Measurements from ENCODE around the gene FOXP1. TPM values are rescaled to one million over a fixed set of nuclear protein-coding genes. Genes with fewer than 3 reads are reported as not detected.

Gene FOXP1
- total RNA-seq, 2 donors from 2014 or later = 377 to 395 TPM

DNA sequence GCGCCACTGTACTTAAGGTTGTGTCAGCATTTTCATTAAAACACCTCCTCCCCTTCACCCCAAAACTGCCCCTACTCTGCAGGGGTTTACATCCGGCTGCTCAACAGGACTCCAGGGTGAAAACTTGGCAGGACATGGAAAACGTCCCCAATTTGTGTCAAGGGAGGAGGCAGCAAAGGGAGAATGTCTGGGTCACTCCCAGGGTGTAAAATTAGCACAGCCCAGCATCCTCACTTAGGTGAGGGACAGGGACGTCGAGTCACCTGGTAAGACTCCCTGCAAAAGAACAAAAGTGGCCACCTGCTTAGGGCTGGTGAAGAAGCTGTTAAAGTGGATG lies 532.3 kb downstream of the FOXP1 start:
- Mint-ChIP-seq H3K27me3 (no peaks in the 10 kb centered on the region), H3K27ac (peak overlapping the region; percentile 98), H3K36me3 (ENCODE audit: low read depth) (peaks cover 7% of the 10 kb centered on the region), H3K4me1 (peaks cover 75% of the 10 kb centered on the region), H3K4me3 (peak overlapping the region; percentile 78)
- H3K9me3 ChIP-seq (ENCODE audit: control insufficient read depth, low read length, poor library complexity, severe bottlenecking) = no peaks in the 10 kb centered on the region
- DNase-seq (no peak), ATAC-seq (no peak)

GRCh38 chr3:71050538-71051258 lies 532.8 kb downstream of the FOXP1 start:
- no peaks in the 10 kb centered on the region for H3K9me3 ChIP-seq (ENCODE audit: control insufficient read depth, low read length, poor library complexity, severe bottlenecking)
- peak overlapping the region; percentile 98 for H3K27ac Mint-ChIP-seq
- DNase-seq (peak in 1 of 3 donors; percentile 19), ATAC-seq (peak; percentile 96)
- peaks cover 75% of the 10 kb centered on the region for H3K4me1 Mint-ChIP-seq
- peaks cover 7% of the 10 kb centered on the region for H3K36me3 Mint-ChIP-seq (ENCODE audit: low read depth)
- H3K4me3 Mint-ChIP-seq = peak overlapping the region; percentile 78
- H3K27me3 Mint-ChIP-seq = no peaks in the 10 kb centered on the region

- H3K9me3 ChIP-seq (ENCODE audit: control insufficient read depth, low read length, poor library complexity, severe bottlenecking) = no peaks in the 10 kb centered on the region
- ATAC-seq (no peak), DNase-seq (no peak)
- H3K4me3 Mint-ChIP-seq = peak overlapping the region; percentile 78
- peak overlapping the region; percentile 98 for H3K27ac Mint-ChIP-seq
- peaks cover 7% of the 10 kb centered on the region for H3K36me3 Mint-ChIP-seq (ENCODE audit: low read depth)
- H3K27me3 Mint-ChIP-seq = no peaks in the 10 kb centered on the region
- H3K4me1 Mint-ChIP-seq = peaks cover 76% of the 10 kb centered on the region
Measured at GRCh38 chr3:71050166-71050537, 533.4 kb downstream of the FOXP1 start.

GRCh38 chr3:71048948-71049347 lies 534.6 kb downstream of the FOXP1 start:
- DNase-seq (no peak), ATAC-seq (no peak)
- Mint-ChIP-seq H3K4me3 (no peak overlapping the region), H3K36me3 (ENCODE audit: low read depth) (peaks cover 7% of the 10 kb centered on the region), H3K27ac (peak overlapping the region; percentile 98), H3K4me1 (peaks cover 67% of the 10 kb centered on the region), H3K27me3 (no peaks in the 10 kb centered on the region)
- H3K9me3 ChIP-seq (ENCODE audit: control insufficient read depth, low read length, poor library complexity, severe bottlenecking) = no peaks in the 10 kb centered on the region

- ATAC-seq = no peak
- H3K36me3 Mint-ChIP-seq (ENCODE audit: low read depth) = peaks cover 5% of the 10 kb centered on the region
- peak overlapping the region; percentile 36 for H3K4me3 Mint-ChIP-seq
- peak overlapping the region; percentile 98 for H3K27ac Mint-ChIP-seq
- DNase-seq = no peak
- H3K27me3 Mint-ChIP-seq = no peaks in the 10 kb centered on the region
- H3K9me3 ChIP-seq (ENCODE audit: control insufficient read depth, low read length, poor library complexity, severe bottlenecking) = no peaks in the 10 kb centered on the region
- H3K4me1 Mint-ChIP-seq = peaks cover 61% of the 10 kb centered on the region
Measured at GRCh38 chr3:71047616-71048531, 535.7 kb downstream of the FOXP1 start.

DNA sequence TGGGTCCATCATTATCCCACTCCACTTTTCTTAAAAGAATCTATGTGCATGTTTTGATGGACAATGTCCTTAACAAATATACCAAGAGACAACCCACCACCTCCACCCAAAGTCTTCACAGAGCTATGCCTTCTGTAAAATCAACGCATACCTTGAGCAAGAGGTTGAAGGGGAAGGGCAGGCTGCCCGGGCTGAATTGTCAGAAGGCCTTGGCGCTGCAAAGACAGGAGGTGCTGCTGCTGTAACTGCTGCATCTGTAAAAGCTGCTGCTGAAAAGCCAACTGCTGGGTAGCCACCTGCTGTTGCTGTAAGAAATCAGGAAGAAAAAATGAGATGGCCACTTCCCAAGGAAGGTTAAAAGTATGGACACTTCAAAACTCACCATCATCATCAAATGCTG lies 536.7 kb downstream of the FOXP1 start:
- H3K36me3 Mint-ChIP-seq (ENCODE audit: low read depth) = peaks cover 7% of the 10 kb centered on the region
- peak overlapping the region; percentile 98 for H3K27ac Mint-ChIP-seq
- ATAC-seq = no peak
- peaks cover 62% of the 10 kb centered on the region for H3K4me1 Mint-ChIP-seq
- no peaks in the 10 kb centered on the region for H3K9me3 ChIP-seq (ENCODE audit: control insufficient read depth, low read length, poor library complexity, severe bottlenecking)
- no peak for DNase-seq
- H3K4me3 Mint-ChIP-seq = no peak overlapping the region
- no peaks in the 10 kb centered on the region for H3K27me3 Mint-ChIP-seq

GRCh38 chr3:71045917-71046282 lies 537.6 kb downstream of the FOXP1 start:
- ATAC-seq (no peak), DNase-seq (no peak)
- no peak overlapping the region for H3K4me3 Mint-ChIP-seq
- H3K9me3 ChIP-seq (ENCODE audit: control insufficient read depth, low read length, poor library complexity, severe bottlenecking) = no peaks in the 10 kb centered on the region
- H3K4me1 Mint-ChIP-seq = peaks cover 60% of the 10 kb centered on the region
- H3K27ac Mint-ChIP-seq = peak overlapping the region; percentile 98
- no peaks in the 10 kb centered on the region for H3K27me3 Mint-ChIP-seq
- H3K36me3 Mint-ChIP-seq (ENCODE audit: low read depth) = peaks cover 9% of the 10 kb centered on the region

DNA sequence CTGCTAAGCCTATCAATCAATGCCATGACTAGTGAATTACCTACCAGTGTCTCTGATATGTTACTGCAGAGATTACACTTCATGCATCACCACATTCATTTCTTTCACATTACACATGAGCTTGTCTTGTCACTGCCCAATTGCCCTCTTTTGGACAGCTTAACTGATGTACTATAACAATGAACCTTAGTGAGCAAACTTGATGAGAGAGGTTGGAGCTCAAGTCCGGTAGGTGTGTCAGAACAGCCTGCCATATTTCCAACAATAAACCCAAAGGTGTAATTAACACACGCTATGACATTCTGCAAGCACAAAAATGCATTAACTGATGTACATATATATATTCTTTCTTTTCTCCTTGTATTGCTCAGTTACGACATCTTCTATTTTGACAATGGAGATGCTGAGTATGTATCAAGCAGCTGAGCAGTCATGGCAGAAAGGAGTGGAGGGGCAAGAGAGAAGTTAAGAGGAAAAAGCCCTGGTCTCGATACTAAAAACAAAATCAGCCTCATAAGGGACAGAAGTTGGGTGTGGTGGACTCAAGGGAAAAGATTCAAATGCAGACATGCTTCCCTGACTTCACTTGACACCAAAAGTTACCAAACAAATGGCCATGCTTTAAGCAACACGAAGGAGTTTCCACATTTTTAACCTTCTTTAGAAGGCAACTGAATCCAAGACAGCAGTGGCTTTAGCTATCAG lies 538.2 kb downstream of the FOXP1 start:
- H3K27me3 Mint-ChIP-seq = no peaks in the 10 kb centered on the region
- DNase-seq = no peak
- H3K4me1 Mint-ChIP-seq = peaks cover 60% of the 10 kb centered on the region
- peak overlapping the region; percentile 98 for H3K27ac Mint-ChIP-seq
- H3K36me3 Mint-ChIP-seq (ENCODE audit: low read depth) = peaks cover 10% of the 10 kb centered on the region
- H3K4me3 Mint-ChIP-seq = no peak overlapping the region
- ATAC-seq = no peak
- H3K9me3 ChIP-seq (ENCODE audit: control insufficient read depth, low read length, poor library complexity, severe bottlenecking) = no peaks in the 10 kb centered on the region

GRCh38 chr3:71042759-71043158 lies 540.8 kb downstream of the FOXP1 start:
- no peaks in the 10 kb centered on the region for H3K27me3 Mint-ChIP-seq
- DNase-seq (no peak), ATAC-seq (no peak)
- no peaks in the 10 kb centered on the region for H3K9me3 ChIP-seq (ENCODE audit: control insufficient read depth, low read length, poor library complexity, severe bottlenecking)
- peak overlapping the region; percentile 89 for H3K27ac Mint-ChIP-seq
- H3K4me3 Mint-ChIP-seq = no peak overlapping the region
- H3K36me3 Mint-ChIP-seq (ENCODE audit: low read depth) = peaks cover 9% of the 10 kb centered on the region
- peaks cover 52% of the 10 kb centered on the region for H3K4me1 Mint-ChIP-seq

DNA sequence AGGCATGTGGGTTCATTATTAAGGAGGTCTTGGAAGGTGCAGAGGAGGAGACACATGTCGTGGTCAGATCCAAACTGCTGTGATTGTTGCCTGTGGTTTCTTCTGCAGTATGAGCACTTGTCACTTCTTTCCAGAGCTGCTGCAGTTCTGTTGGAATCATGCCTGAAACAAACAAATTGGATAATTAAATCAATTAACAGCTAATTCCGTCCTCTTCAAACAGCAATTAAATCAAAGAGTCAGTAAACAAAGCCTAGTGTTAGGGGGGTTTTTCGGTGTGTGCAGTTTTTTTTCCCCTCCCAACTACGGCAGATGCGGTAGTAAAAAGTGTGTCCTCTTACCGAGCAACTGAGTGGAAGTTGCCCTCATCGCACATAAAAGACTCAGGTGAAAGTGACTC lies 542.2 kb downstream of the FOXP1 start:
- H3K9me3 ChIP-seq (ENCODE audit: control insufficient read depth, low read length, poor library complexity, severe bottlenecking) = no peaks in the 10 kb centered on the region
- peak overlapping the region; percentile 59 for H3K4me3 Mint-ChIP-seq
- peaks cover 9% of the 10 kb centered on the region for H3K36me3 Mint-ChIP-seq (ENCODE audit: low read depth)
- no peak for DNase-seq
- no peak for ATAC-seq
- no peaks in the 10 kb centered on the region for H3K27me3 Mint-ChIP-seq
- H3K27ac Mint-ChIP-seq = peak overlapping the region; percentile 89
- peaks cover 51% of the 10 kb centered on the region for H3K4me1 Mint-ChIP-seq

DNA sequence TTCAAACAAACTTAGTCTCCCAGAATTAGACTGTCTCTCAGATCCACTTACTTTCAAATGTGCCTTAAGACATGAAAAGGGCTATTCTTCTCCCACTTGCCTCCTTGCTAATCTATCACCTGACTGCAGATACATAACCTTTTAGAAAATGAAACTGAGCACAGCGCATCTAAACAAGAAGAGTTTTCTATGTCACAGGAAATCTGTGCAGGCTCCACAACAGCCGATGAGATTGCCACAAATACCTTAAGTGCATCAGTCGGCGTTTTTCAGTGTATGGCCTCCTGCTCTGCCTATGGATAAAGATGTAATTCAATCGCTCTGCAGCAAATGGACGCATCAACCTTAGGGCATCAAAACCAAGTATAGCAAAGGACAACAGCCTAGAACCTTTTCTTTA lies 544.2 kb downstream of the FOXP1 start:
- peak overlapping the region; percentile 89 for H3K27ac Mint-ChIP-seq
- H3K27me3 Mint-ChIP-seq = no peaks in the 10 kb centered on the region
- DNase-seq (no peak), ATAC-seq (peak; percentile 88)
- H3K4me3 Mint-ChIP-seq = peak overlapping the region; percentile 41
- H3K9me3 ChIP-seq (ENCODE audit: control insufficient read depth, low read length, poor library complexity, severe bottlenecking) = no peaks in the 10 kb centered on the region
- peaks cover 55% of the 10 kb centered on the region for H3K4me1 Mint-ChIP-seq
- H3K36me3 Mint-ChIP-seq (ENCODE audit: low read depth) = peaks cover 12% of the 10 kb centered on the region

DNA sequence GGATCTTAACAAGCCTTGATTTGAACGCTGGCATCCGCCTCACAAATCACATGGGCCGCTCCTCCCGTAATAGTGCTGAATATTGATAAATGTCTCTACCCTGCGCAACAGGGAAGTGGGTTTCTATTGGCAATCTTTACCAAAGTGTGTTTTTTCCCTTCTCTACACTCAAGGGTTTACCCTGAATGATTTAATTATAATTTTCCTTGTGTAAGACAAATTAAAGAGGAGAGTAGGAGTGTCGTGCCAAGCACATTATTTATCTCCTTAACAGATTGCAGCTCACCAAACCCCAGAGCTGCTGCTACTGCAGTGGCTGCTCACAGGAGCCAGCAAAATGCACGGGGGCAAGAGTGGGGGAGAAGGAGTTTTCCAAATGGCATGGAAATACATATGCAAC lies 545.8 kb downstream of the FOXP1 start:
- Mint-ChIP-seq H3K36me3 (ENCODE audit: low read depth) (peaks cover 12% of the 10 kb centered on the region), H3K4me3 (peak overlapping the region; percentile 56), H3K27ac (peak overlapping the region; percentile 86), H3K27me3 (no peaks in the 10 kb centered on the region), H3K4me1 (peaks cover 64% of the 10 kb centered on the region)
- no peaks in the 10 kb centered on the region for H3K9me3 ChIP-seq (ENCODE audit: control insufficient read depth, low read length, poor library complexity, severe bottlenecking)
- DNase-seq (no peak), ATAC-seq (no peak)

GRCh38 chr3:71035886-71036285 lies 547.6 kb downstream of the FOXP1 start:
- Mint-ChIP-seq H3K27ac (peak overlapping the region; percentile 86), H3K36me3 (ENCODE audit: low read depth) (peaks cover 8% of the 10 kb centered on the region)
- no peak for DNase-seq

More at GRCh38 chr3:71035886-71036285, 547.6 kb downstream of the FOXP1 start:
- Mint-ChIP-seq H3K4me1 (peaks cover 70% of the 10 kb centered on the region), H3K4me3 (no peak overlapping the region), H3K27me3 (no peaks in the 10 kb centered on the region)
- no peak for ATAC-seq
- no peaks in the 10 kb centered on the region for H3K9me3 ChIP-seq (ENCODE audit: control insufficient read depth, low read length, poor library complexity, severe bottlenecking)
